Lung (tissue), 12 donors: Measurements from ENCODE around the gene ATG10. TPM values are rescaled to one million over a fixed set of nuclear protein-coding genes. Genes with fewer than 3 reads are reported as not detected.
"Not testable (repeated sequence)": the region's sequence is repeated elsewhere in the genome, so short reads cannot be mapped to it uniquely, and the experiment has no call there.

ENCODE experiments used
- ATAC-seq: fragments of 200-7000 bp; cut with Tn5 transposase; one replicate; pipeline ENCODE4 v1.9.1; 2020; ENCODE audit warnings: moderate number of reproducible peaks; ENCODE audit not compliant: insufficient read depth, low FRiP score
- DNase-seq, 3 donors: peaks; one replicate each; pipeline ENCODE4 v3.0.0-alpha.2; 2013 to 2017
- H3K27ac ChIP-seq, 2 donors: one replicate each; pipeline ENCODE4 v1.5.1; 2013; ENCODE audit warnings: mild to moderate bottlenecking in 2 of 2, moderate library complexity in 2 of 2, control low read depth in 1 of 2, inconsistent platforms in 1 of 2, low read depth in 1 of 2, low read length in 1 of 2
- H3K27me3 ChIP-seq, 3 donors: one replicate each; pipeline ENCODE4 v1.5.1; 2013; ENCODE audit warnings: low read length in 2 of 3; ENCODE audit not compliant: control insufficient read depth in 3 of 3, insufficient read depth in 3 of 3
- H3K36me3 ChIP-seq, 4 donors: one replicate each; pipeline ENCODE4 v1.5.1; 2013; ENCODE audit warnings: low read length in 4 of 4, mild to moderate bottlenecking in 1 of 4, moderate library complexity in 1 of 4; ENCODE audit not compliant: control insufficient read depth in 4 of 4, insufficient read depth in 4 of 4
- H3K4me1 ChIP-seq, 5 donors: one replicate each; pipeline ENCODE4 v1.5.1; 2013; ENCODE audit warnings: low read length in 5 of 5, mild to moderate bottlenecking in 2 of 5, moderate library complexity in 1 of 5; ENCODE audit not compliant: control insufficient read depth in 5 of 5, insufficient read depth in 5 of 5
- H3K4me3 ChIP-seq: one replicate; pipeline ENCODE4 v1.5.1; 2013; ENCODE audit warnings: mild to moderate bottlenecking, control low read depth, moderate library complexity
- H3K9ac ChIP-seq, 2 donors: one replicate each; pipeline ENCODE4 v1.5.1; 2013; ENCODE audit warnings: low read length in 2 of 2, control low read depth in 1 of 2; ENCODE audit not compliant: insufficient read depth in 1 of 2
- H3K9me3 ChIP-seq, 4 donors: one replicate each; pipeline ENCODE4 v1.5.1; 2013; ENCODE audit warnings: low read length in 3 of 4, mild to moderate bottlenecking in 1 of 4, moderate library complexity in 1 of 4; ENCODE audit not compliant: control insufficient read depth in 4 of 4, insufficient read depth in 3 of 4
- WGBS, 2 donors: extraction: QIAGEN DNeasy Blood & Tissue Kit; methylation state at CpG; one replicate each; pipeline ENCODE4 v1.1.7; 2013; 5-methylcytosine and 5-hydroxymethylcytosine counted together
- polyA plus RNA-seq, 2 donors: library from polyadenylated mRNA; stranded (reverse); fragments of 200-250 nt; gene quantifications; one replicate each; pipeline ENCODE4 v1.2.1, GENCODE V29; 2013
- total RNA-seq, 2 donors: library from RNA; depleted of rRNA in 1 of 2; stranded (reverse); fragments of >200 nt in 1 of 2; gene quantifications; one replicate each; pipeline ENCODE4 v1.2.1, GENCODE V29; 2014 to 2021
- TF ChIP-seq, protein P1 (sequence below): IDR thresholded peaks from 2 replicates; pipeline ENCODE4 v1.5.1; 2012; ENCODE audit warnings: mild to moderate bottlenecking; ENCODE audit errors: control extremely low read depth, extremely low read depth
- donor health status: control.
- donor health status: control.
- donor health status: Bipolar disorder and iron deficiency.
- donor health status: healthy.
- donor health status: DM: yes; HTN: yes; CAD: no.

ATG10 gene
- total and polyA plus RNA-seq, 4 donors = 4.6 to 10.2 (median 5.8) TPM

GRCh38 chr5:81958129-81958528 lies 13.7 kb upstream of the ATG10 start:
- not testable (repeated sequence) for H3K4me3 ChIP-seq, ATAC-seq, H3K27me3 ChIP-seq, H3K9ac ChIP-seq, H3K27ac ChIP-seq, H3K9me3 ChIP-seq, DNase-seq, H3K36me3 ChIP-seq, H3K4me1 ChIP-seq
- WGBS, 2 donors = 70 to 90% methylated on average over 2 of the region's 2 CpGs

- H3K9me3 ChIP-seq = no peaks in the 10 kb centered on the region
- no peaks in the 10 kb centered on the region for H3K36me3 ChIP-seq
- no peaks in the 10 kb centered on the region for H3K27me3 ChIP-seq
- TF ChIP-seq, protein P1, sequence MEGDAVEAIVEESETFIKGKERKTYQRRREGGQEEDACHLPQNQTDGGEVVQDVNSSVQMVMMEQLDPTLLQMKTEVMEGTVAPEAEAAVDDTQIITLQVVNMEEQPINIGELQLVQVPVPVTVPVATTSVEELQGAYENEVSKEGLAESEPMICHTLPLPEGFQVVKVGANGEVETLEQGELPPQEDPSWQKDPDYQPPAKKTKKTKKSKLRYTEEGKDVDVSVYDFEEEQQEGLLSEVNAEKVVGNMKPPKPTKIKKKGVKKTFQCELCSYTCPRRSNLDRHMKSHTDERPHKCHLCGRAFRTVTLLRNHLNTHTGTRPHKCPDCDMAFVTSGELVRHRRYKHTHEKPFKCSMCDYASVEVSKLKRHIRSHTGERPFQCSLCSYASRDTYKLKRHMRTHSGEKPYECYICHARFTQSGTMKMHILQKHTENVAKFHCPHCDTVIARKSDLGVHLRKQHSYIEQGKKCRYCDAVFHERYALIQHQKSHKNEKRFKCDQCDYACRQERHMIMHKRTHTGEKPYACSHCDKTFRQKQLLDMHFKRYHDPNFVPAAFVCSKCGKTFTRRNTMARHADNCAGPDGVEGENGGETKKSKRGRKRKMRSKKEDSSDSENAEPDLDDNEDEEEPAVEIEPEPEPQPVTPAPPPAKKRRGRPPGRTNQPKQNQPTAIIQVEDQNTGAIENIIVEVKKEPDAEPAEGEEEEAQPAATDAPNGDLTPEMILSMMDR = no peak
- no peak overlapping the region for H3K27ac ChIP-seq
- no peak overlapping the region for H3K9ac ChIP-seq
- ATAC-seq (no peak), DNase-seq (no peak)
- no peak overlapping the region for H3K4me3 ChIP-seq
- WGBS, 2 donors = 91 to 94% methylated on average over 9 of the region's 9 CpGs
- H3K4me1 ChIP-seq = no peaks in the 10 kb centered on the region
These were observed 10.0 kb upstream of the ATG10 start for GRCh38 chr5:81961651-81962440.

- Histone ChIP-seq H3K27me3 (no peaks in the 10 kb centered on the region), H3K4me3 (no peak overlapping the region), H3K4me1 (no peaks in the 10 kb centered on the region), H3K9me3 (no peaks in the 10 kb centered on the region), H3K9ac (no peak overlapping the region), H3K27ac (no peak overlapping the region), H3K36me3 (no peaks in the 10 kb centered on the region)
- TF ChIP-seq, protein P1 = no peak
- 92 to 94% methylated on average over 4 of the region's 4 CpGs for WGBS, 2 donors
- DNase-seq (no peak), ATAC-seq (no peak)
These were observed 8.3 kb upstream of the ATG10 start for GRCh38 chr5:81963544-81963943.

- Histone ChIP-seq H3K36me3 (no peaks in the 10 kb centered on the region), H3K27me3 (no peaks in the 10 kb centered on the region), H3K4me3 (no peak overlapping the region), H3K9ac (no peak overlapping the region), H3K4me1 (no peaks in the 10 kb centered on the region), H3K9me3 (no peaks in the 10 kb centered on the region), H3K27ac (no peak overlapping the region)
- TF ChIP-seq, protein P1 = no peak
- no peak for ATAC-seq
- 64 to 79% methylated on average over 1 of the region's 1 CpG for WGBS, 2 donors
- DNase-seq = no peak
These were observed 6.3 kb upstream of the ATG10 start for GRCh38 chr5:81965524-81965923.
